Stimulated activated CD4-positive, alpha-beta T cell treated with anti-CD3 and anti-CD28 coated beads, Interleukin-15, amount 100 ng/mL, for 1 hour (primary cell): ENCODE data around the gene BBS9.
"Not testable (repeated sequence)": the region's sequence is repeated elsewhere in the genome, so short reads cannot be mapped to it uniquely, and the experiment has no call there.

Experiments
- DNase-seq, 2 donors: peaks; one replicate each; pipeline ENCODE4 v3.0.0-alpha.2; 2020; ENCODE audit warnings: low read depth in 1 of 2, low spot score in 1 of 2

Gene BBS9

GRCh38 chr7:33271839-33272371 is 142.5 kb downstream of the BBS9 start:
- DNase-seq, result not testable (repeated sequence)

- no peak for DNase-seq
These were observed 144.0 kb downstream of the BBS9 start for GRCh38 chr7:33273356-33273755.

- no peak for DNase-seq
These were observed 147.0 kb downstream of the BBS9 start for GRCh38 chr7:33276325-33276724.

GRCh38 chr7:33276729-33277128 is 147.4 kb downstream of the BBS9 start:
- DNase-seq, result no peak

GRCh38 chr7:33278095-33278494 is 148.7 kb downstream of the BBS9 start:
- no peak for DNase-seq

GRCh38 chr7:33286501-33286900 is 157.1 kb downstream of the BBS9 start:
- no peak for DNase-seq

- DNase-seq, result no peak
These were observed 158.4 kb downstream of the BBS9 start for GRCh38 chr7:33287738-33288137.

- no peak for DNase-seq
These were observed 169.5 kb downstream of the BBS9 start for GRCh38 chr7:33298848-33299247.

GRCh38 chr7:33299425-33299824 is 170.1 kb downstream of the BBS9 start:
- DNase-seq, result no peak

GRCh38 chr7:33300131-33300530 is 170.8 kb downstream of the BBS9 start:
- no peak for DNase-seq

- DNase-seq, result no peak
These were observed 171.4 kb downstream of the BBS9 start for GRCh38 chr7:33300742-33301141.

- not testable (repeated sequence) for DNase-seq
These were observed 174.7 kb downstream of the BBS9 start for GRCh38 chr7:33303978-33304557.

GRCh38 chr7:33307205-33307604 is 177.8 kb downstream of the BBS9 start:
- no peak for DNase-seq

- DNase-seq, result no peak
These were observed 181.2 kb downstream of the BBS9 start for GRCh38 chr7:33310546-33310945.

- DNase-seq, result no peak
These were observed 196.6 kb downstream of the BBS9 start for GRCh38 chr7:33325754-33326484.

- DNase-seq, result no peak
These were observed 197.1 kb downstream of the BBS9 start for GRCh38 chr7:33326485-33326848.

GRCh38 chr7:33327427-33327826 is 198.1 kb downstream of the BBS9 start:
- DNase-seq, result no peak

- DNase-seq, result no peak
These were observed 205.0 kb downstream of the BBS9 start for GRCh38 chr7:33334349-33334748.

- DNase-seq, result no peak
These were observed 207.5 kb downstream of the BBS9 start for GRCh38 chr7:33336820-33337219.

- DNase-seq, result no peak
These were observed 209.9 kb downstream of the BBS9 start for GRCh38 chr7:33339074-33339790.

GRCh38 chr7:33346055-33346454 is 216.7 kb downstream of the BBS9 start:
- DNase-seq, result no peak

- DNase-seq, result no peak
These were observed 221.2 kb downstream of the BBS9 start for GRCh38 chr7:33350577-33350976.
